Activated CD4-positive, alpha-beta T cell treated with anti-CD3 and anti-CD28 coated beads for 24 hours (primary cell): ENCODE data around the gene HEXIM2.
"Not testable (repeated sequence)": the region's sequence is repeated elsewhere in the genome, so short reads cannot be mapped to it uniquely, and the experiment has no call there.

Experiments
- DNase-seq, 2 donors: peaks; one replicate each; pipeline ENCODE4 v3.0.0-alpha.2; 2020; ENCODE audit warnings: low read depth in 2 of 2

The HEXIM2 gene

DNA sequence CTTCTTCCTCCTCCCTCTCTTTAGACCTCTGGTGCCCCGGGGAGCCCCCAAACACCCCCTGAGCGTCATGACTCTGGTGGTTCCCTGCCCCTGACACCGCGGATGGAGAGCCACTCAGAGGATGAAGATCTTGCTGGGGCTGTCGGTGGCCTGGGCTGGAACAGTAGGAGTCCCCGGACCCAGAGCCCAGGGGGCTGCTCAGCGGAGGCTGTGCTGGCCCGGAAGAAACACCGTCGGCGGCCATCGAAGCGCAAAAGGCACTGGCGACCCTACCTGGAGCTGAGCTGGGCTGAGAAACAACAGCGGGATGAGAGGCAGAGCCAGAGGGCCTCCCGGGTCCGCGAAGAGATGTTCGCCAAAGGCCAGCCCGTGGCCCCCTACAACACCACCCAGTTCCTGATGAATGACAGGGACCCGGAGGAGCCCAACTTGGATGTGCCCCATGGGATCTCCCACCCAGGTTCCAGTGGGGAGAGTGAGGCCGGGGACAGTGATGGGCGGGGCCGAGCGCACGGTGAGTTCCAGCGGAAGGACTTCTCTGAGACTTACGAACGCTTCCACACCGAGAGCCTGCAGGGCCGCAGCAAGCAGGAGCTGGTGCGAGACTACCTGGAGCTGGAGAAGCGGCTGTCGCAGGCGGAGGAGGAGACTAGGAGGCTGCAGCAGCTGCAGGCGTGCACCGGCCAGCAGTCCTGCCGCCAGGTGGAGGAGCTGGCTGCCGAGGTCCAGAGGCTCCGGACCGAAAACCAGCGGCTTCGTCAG lies 7.5 kb downstream of the HEXIM2 start:
- DNase-seq: no peak

DNA sequence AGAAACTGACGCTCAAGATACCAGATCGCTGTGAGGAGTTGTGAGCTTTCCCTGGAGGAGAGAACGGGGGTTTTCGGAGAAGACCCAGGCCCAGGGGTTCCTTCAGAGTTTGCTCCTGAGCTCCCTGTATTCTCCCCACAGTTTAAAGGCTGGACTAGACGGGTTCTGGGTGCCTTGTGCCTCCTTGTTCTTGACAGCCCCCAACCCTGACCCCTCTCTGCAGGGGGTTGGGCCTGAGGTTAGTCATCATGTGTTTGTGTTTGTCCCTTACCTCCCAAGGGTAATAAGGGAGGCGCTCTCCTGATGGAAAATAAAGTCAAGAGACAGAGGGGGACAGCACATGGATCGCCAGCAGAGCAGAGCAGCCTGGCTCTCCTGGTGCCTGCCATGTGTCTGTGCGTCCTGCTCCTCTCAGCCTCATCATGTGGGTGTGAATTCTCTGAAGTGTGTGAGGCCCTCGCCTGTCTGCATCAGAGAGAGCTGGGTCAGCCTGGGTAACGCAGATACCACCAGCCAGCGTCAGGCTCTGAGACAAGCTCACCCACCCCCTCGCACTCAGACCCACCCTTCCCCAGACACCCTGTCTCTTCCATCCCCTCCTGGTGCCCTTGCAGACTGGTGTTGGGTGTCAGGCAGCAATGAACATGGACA lies 8.7 kb downstream of the HEXIM2 start:
- no peak for DNase-seq

DNA sequence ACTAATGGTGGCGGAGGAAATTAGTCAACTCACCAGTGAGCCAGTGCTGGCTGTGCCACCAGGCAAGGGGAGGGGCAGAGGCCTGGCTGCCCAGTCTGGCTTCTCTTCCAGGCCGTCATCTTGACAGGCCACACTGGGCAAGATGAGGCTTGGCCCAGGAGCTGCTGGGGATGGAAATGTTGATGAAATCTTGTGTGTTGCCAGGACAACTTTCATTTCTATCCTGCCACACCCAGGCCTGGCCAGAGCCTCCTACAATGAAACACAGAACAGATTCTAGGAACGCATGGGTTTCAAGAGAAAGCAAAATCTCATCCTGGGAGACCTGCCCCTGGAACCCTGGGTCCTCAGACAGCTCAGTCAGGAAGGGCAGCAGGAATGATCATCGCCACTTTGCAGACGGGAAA lies 9.3 kb downstream of the HEXIM2 start:
- DNase-seq: no peak

DNA sequence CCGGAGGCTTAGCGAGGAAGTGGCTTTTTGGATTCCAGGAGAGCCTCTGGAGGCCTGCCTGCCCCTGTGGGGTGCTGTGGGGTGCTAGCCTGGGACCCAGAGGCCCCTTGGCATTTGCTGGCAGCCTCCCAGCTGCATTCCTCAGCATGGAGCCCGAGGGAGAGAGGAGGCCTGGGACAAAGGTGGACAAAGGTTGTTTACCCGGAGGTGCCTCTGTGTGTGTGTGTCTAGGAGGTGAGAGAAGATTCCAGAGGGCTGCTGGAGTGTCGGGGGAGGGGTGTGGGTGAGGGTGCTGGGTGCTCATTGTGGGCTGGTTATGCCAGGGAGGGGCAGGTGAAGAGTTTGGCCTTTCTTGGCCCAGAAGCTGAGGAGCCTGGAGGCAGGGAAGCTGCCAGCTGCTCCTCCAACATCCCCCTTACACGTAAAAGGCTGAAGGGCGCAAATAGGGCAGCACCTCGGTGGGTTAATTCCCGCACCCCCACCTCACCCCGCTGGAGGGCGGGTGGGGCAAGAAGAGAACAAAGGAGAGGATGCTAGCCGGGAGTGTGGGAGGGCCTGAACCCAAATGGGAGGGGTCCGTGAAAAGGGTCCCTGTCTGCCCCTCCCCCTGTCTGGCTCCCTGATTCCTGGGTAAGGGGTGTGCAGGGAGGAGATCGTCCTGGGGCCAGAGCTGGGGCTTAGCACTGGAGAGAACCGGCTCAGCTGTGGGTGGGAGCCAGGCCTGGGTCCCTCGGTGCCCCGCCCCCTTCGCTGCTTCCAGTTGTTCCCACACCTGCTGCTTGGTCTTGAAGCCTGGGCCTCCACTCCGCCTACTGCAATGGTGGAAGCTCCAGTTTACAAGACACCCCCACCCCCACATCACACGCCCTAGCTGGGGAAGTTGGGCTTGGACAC lies 9.9 kb downstream of the HEXIM2 start:
- no peak for DNase-seq

DNA sequence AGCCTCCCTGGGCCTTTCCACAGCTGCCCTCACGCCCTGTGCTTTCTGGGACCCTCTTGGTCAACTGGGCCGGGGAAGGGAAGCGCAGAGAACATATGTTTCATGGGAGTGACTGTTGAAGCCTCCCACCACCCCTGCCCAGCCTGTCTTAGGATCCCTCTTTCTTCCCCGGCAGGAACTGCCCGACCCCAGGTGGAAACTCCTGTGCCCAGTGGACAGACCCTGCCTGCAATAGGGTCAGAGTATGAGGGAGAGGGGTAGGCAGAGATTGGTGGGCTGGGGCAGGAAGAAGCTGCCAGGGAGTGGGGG lies 10.5 kb downstream of the HEXIM2 start:
- DNase-seq: no peak

DNA sequence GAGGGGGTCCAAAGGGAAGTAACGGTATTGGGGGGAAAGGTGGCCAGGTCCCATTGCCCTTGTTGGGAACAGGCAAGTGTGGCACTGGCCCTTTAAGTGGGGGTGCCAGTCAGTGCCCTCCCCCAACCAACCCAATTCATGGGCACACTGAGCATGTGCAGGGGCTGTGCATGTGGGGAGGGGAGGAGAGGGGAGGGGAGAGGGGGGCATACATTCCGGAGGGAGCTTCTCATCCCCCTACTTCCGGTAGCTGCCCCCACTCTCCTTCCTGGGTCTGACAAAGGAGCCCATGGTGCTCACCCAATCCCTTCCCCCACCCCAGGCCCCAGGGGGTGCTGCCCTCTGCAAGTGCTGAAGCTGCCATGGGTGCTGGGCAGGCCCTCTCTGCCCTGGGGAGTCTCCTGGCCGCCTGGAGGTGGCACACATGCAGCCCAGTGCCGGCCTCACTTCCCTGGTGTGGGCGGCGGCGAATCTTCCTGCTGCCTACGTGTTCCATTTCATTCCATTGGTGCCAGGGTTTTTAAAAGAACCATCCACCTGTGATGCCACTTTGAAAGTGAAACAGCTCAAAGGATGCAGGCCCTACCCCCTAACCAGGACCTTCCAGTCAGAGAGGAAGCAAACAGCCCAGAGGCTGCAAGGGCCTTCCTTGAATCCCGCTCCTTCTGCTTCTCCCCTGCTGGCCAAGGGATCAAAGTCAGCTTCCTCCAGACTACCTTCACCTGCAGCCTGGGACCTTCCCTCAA lies 11.0 kb downstream of the HEXIM2 start:
- peak; percentile 40 to 42 for DNase-seq

DNA sequence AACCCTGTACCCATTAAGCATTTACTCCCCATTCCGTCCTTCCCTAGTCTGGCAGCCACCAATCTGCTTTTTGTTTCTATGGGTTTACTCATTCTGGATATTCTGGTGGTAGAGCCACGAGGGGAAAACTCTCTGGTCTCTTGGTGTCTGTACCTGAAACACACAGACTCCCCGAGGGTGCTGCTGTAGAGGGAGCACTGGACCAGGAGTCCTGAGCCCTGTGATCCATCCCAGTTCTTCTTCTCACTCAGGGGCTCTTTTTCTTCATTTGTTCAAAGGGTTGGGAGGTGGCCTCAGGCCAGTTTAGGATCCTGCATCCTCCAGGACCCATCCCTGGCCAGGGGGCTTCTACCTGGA lies 14.1 kb downstream of the HEXIM2 start:
- no peak for DNase-seq

DNA sequence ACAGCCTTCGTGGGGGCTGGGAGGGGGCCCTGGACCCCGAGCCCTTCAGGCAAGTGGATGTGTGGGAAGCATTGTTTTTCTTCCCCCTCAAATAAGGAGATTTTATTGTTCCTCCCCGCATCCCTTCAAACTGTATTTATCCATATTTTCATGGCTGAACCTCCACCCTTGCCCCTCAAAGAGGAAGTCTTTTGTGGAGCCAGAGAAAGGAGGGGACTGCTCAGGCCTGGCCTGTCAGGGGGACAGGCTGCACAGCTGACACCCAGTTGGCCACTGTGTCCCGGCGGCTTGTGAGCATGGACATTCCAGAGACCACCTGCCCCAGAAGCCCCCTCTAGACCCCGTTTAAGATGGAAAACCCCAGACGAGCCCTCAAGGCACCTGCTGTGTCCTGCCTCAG lies 15.9 kb downstream of the HEXIM2 start:
- DNase-seq: no peak

DNA sequence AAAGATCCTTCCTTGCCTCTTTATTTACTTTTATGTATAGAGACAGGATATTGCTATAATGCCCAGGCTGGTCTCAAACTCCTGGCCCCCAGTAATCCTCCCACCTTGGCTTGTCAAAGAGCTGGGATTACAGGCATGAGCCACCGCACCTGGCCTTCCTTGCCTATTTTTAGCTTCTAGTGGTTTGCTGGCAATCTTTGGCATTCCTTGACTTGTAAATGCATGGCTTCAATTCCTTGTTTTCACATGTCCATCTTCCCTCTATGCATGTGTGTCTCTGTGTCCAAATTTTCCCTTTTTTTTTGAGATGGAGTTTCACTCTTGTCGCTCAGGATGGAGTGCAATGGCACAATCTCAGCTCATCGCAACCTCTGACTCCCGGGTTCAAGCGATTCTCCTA lies 22.5 kb downstream of the HEXIM2 start:
- DNase-seq: no peak

DNA sequence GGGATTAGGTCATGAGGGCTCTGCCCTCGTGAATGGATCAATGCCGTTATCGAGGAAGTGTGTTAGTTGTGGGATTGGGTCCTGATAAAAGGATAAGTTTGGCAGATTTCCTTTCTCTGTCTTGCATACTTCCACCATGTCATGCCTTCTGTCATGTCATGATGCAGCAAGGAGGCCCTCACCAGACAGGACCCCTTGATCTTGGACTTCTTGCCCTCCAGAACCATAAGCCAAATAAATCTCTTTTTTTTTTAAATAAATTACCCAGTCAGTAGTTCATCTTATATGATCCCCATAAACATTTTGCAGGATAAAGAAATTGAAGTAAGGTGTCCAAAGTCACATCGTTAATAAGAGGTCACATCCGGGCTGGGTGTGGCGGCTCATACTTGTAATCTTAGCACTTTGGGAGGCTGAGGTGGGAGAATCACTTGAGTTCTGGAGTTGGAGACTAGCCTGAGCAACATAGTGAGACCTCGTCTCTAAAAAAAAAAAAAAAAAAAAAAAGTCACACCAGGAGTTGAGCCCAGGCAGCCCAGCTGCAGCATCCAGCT lies 25.2 kb downstream of the HEXIM2 start:
- DNase-seq: no peak

DNA sequence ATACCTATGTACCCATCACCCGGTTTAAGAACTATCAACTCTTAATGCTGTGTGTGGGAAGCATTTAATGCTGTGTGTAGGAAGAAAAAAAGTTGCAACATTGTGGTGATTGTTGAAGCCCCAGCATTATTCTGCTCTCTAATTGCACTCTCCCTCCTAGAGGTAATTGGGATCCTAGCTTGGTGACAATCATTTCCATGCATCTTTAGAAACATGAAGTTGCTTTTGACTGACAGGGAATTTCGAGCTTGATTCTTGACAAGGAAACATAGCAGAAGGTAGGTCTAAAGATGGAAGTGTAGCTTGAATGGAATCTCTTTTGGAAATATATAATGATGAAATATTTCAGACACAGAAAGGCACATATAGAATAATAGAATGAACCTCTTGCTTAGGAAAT lies 27.3 kb downstream of the HEXIM2 start:
- DNase-seq: no peak

DNA sequence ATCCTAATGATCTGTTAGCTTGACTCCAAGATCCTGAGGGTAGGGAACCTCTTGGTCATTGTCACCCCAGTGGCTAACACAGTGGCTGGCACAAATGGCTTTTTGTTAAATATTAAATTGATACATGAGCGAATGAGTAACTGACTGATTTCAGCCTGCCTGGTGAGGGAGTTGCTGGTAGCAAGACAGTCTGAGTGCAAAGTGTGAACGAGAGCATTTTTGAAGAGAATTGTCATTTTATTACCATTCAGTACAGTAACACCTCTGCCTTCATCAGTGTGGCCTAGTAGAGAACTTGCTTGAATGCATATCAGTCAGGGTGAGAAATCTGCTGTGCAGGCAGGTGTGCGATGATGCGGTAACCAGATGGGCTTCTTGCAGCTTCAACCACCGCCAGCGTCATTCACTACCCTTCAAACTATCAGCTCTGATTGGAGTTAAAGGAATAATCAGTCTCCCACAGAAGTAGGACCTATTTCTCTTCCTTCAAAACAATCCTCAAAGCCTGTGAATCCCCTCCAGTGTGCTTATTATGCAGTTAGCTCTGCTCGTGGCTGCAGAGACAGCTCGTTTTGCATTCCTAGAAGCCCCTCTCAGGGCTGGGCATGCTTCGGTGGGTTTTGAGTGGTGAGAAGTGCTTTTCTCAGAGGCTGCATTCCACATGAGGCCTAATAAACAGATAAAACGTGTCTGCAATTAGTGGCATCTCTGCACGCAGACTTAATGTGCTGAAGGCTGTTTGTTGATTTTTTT lies 29.0 kb downstream of the HEXIM2 start:
- no peak for DNase-seq

DNA sequence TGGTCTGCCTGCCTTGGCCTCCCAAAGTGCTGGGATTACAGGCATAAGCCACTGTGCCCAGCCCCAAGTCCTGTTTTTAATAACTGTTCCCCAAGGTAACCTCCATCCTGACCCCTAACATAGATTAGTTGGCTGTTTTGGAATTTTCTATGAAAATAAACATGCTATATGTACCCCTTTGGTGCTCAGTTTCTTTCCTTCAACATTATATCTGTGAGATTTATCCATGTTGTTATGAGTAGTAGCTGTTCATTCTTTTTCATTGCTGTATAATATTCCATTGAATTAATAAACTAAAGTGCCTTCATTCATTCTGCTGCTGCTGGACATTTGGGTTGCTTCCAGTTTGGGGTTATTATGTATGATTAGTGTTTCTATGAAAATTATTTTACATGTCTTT lies 33.7 kb downstream of the HEXIM2 start:
- DNase-seq: no peak

DNA sequence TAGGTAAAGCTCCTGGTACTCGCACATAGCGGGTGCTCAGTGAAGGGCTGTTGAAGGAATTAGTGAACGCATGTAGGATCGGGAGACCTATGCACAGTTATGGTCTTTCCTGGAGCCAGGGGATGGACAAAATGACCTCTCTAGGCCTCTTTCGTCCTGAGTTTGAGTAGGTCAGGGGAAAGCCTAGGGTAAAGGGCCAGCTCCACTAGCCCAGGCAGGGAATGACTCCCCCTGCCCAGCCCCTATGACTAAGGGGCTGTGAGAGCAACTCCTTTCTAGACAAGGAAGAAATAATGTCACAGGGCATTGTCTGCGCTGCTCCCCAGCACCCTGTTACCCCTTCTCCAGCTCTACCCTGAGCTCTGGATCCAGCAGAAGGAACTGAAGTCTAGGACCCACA lies 35.4 kb downstream of the HEXIM2 start:
- DNase-seq: no peak

DNA sequence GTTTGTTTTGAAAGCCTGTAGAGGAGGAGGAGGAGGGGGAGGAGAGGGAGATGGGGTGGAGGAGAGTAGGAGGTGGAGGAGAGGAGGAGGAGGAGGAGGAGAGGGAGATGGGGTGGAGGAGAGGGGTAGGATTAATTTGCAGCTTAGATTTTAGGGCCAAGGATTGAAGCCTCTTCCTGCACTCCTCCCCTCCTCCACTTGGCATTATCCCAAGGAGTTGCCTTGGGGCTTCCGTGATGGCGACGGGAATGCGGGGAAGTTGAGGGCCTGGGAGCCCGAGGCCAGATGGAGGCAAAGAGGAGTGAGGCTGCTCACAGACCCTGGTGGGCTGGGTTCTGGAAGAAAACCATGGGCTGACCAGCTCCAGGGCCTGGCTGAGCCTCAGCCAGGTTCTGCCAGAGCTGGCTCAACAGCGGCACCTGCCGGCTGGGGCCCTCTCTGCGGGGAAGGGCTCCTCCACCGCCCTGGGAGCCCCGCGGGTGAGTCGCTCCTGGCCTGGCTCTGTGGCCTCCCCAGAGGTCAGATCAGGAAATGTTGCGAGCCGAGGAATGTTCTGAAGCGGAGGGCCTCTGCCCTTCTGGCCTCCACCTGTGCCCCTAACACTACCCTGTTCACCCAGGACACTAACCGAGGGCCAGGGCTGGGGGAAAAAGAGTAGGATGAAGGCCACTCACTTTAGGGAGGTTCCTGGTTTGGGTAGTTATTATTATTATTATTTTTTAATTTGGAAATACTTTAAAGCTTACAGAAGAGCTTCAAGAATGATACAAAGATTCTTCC lies 36.1 kb downstream of the HEXIM2 start:
- peak; percentile 85 to 91 for DNase-seq

DNA sequence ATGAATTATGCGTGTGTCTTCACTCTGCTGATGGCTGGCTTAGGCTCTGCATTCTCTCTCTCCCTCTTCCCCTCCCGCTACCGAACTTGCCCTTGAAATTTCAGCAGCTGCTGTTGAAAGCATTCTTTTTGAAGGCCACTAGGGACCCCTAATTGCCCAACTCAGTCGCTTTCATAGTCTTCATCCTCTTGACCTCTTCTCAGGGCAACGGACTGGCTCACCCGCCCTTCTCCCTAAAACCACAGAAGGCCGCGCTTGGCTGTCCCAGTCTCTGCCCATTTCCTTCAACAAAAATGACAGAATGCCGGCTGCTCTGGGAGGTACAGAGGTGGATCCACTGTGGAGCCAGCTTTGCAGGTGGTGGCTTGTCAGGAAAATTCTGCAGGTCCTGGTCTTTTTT lies 39.0 kb downstream of the HEXIM2 start:
- no peak for DNase-seq

DNA sequence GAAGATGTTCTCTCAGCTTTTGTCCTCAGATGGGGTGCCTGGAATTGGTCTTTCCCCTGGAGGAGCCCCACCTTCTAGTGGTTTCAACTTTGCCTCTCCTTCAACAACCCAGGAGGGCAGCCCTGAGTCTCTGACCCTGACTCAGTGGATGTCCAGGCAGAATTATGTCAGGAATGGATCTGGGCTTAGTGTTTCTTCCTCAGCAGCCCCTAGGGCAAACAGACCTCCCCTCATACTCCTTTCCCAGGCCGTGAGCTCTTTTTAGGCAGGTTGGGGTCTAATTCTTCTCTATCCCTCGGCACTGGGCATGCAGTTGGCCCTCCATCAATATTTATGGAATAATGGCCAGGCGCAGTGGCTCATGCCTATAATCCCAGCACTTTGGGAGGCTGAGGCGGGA lies 39.8 kb downstream of the HEXIM2 start:
- DNase-seq: no peak

DNA sequence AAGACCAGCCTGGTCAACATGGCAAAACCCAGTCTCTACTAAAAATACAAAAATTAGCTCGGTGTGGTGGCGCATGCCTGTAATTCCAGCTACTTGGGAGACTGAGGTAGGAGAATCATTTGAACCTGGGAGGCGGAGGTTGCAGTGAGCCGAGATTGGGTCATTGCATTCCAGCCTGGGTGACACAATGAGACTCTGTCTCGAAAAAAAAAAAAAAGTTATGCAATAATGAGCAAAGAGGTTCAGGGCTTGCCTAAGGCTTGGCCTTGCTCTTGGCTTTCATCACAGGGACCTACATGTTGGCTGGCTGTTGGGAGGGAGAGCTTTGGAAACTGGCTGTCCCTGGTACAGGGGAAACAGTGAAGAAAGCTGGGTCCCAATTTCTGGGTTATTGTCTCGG lies 40.2 kb downstream of the HEXIM2 start:
- not testable (repeated sequence) for DNase-seq

DNA sequence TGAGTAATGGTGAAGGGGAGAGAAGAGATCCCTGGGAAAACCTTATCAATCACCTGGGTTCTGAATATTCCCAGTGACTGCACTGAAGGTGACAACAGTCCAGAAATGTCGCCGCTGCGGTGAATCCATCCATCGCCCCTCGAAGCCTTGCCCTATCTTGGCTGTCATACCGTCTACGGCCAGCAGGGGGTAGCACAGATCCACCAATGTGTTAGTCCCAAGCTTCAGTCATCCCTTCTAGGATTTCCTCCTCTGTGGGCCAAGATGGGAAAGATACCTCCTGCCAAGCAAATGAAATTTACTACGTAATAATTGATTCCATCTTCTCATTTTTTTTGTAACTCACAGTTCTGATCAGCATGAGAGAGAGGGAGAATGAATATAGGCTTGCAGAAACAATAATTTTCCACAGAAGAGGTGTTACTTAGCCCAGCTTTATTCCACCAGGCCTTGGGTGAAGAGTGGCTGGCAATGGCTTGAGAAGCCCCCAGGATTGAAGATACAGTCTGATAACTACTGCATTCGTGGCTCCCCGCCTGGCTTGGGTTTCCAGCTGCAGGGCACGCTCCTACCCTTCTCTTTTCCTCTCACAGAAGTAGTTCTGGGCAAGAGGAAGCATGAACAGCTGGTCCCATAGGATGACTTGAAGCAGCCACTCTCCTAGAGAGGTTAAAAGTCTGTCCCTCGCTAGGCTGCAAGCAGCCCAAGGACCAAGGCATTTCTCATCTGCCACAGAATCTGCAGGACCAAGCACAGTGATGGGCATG lies 57.4 kb downstream of the HEXIM2 start:
- peak; percentile 88 to 89 for DNase-seq
